HEK293 (cell line): ENCODE results near the gene NFIL3.

Experiments
- CTCF ChIA-PET: fragments of 350-600 bp; formaldehyde crosslinking; extraction: SDS; loops from one replicate; lab custom pipeline; 2021; ENCODE audit warnings: antibody characterized with exemption; lab: Yijun Ruan, JAX
- POLR2A ChIA-PET: fragments of 300-600 bp; formaldehyde crosslinking; extraction: SDS; loops from one replicate; lab custom pipeline; 2020; ENCODE audit warnings: antibody characterized with exemption, inconsistent platforms; lab: Yijun Ruan, JAX
- H3K27ac ChIP-seq: fragments of 200-500 bp; sonication (Bioruptor generic); 2 replicates; pipeline ENCODE4 v1.5.1; 2014; ENCODE audit warnings: low read depth, low read length, control low read depth, inconsistent platforms; ENCODE audit errors: extremely low read depth
- H3K36me3 ChIP-seq, 2 experiments: fragments of 200-500 bp in 1 of 2; sonication (Bioruptor generic) in 1 of 2; 1 replicate in 1 of 2; 2 replicates in 1 of 2; pipeline ENCODE4 v1.5.1; 2014 to 2017; ENCODE audit warnings: inconsistent platforms in 2 of 2, low read length in 2 of 2; ENCODE audit not compliant: control insufficient read depth in 2 of 2, insufficient read depth in 1 of 2
- H3K4me1 ChIP-seq: fragments of 200-500 bp; sonication (Bioruptor generic); 2 replicates; pipeline ENCODE4 v1.5.1; 2014; ENCODE audit warnings: mild to moderate bottlenecking, low read length, inconsistent platforms; ENCODE audit not compliant: control insufficient read depth, insufficient read depth
- H3K4me3 ChIP-seq: 2 replicates; pipeline ENCODE4 v1.5.1; 2011; ENCODE audit warnings: low read depth, mild to moderate bottlenecking, control low read depth, low read length, moderate library complexity
- H3K9me3 ChIP-seq: fragments of 200-500 bp; sonication (Bioruptor generic); 2 replicates; pipeline ENCODE4 v1.5.1; 2014; ENCODE audit warnings: low read depth, low read length, inconsistent platforms; ENCODE audit not compliant: control insufficient read depth, insufficient read depth
- GLIS1 ChIP-seq: fragments of 450-650 bp; formaldehyde crosslinking; IDR thresholded peaks from 2 replicates; pipeline ENCODE4 v1.5.1; 2016; ENCODE audit warnings: missing biosample characterization, missing genetic modification characterization
- MZF1 ChIP-seq: fragments of 450-650 bp; formaldehyde crosslinking; IDR thresholded peaks from 2 replicates; pipeline ENCODE4 v1.5.1; 2017; ENCODE audit warnings: missing biosample characterization, missing genetic modification characterization, borderline replicate concordance
- SP3 ChIP-seq: fragments of 450-650 bp; formaldehyde crosslinking; IDR thresholded peaks from 2 replicates; pipeline ENCODE4 v1.5.1; 2016; ENCODE audit warnings: missing biosample characterization, missing genetic modification characterization
- ZBTB21 ChIP-seq: fragments of 450-650 bp; formaldehyde crosslinking; IDR thresholded peaks from 2 replicates; pipeline ENCODE4 v1.5.1; 2017; ENCODE audit warnings: missing biosample characterization, missing genetic modification characterization
- ZFP41 ChIP-seq: fragments of 450-650 bp; formaldehyde crosslinking; IDR thresholded peaks from 2 replicates; pipeline ENCODE4 v1.5.1; 2016; ENCODE audit warnings: missing biosample characterization, missing genetic modification characterization, borderline replicate concordance
- ZFP69B ChIP-seq: fragments of 450-650 bp; formaldehyde crosslinking; IDR thresholded peaks from 2 replicates; pipeline ENCODE4 v1.5.1; 2016; ENCODE audit warnings: missing biosample characterization, missing genetic modification characterization
- ZNF132 ChIP-seq: fragments of 450-650 bp; formaldehyde crosslinking; IDR thresholded peaks from 2 replicates; pipeline ENCODE4 v1.5.1; 2017; ENCODE audit warnings: missing biosample characterization, missing genetic modification characterization, borderline replicate concordance
- ZNF211 ChIP-seq: fragments of 450-650 bp; formaldehyde crosslinking; IDR thresholded peaks from 2 replicates; pipeline ENCODE4 v1.5.1; 2016; ENCODE audit warnings: low read depth, missing biosample characterization, missing genetic modification characterization
- ZNF214 ChIP-seq: fragments of 450-650 bp; formaldehyde crosslinking; IDR thresholded peaks from 2 replicates; pipeline ENCODE4 v1.5.1; 2017; ENCODE audit warnings: missing biosample characterization, mild to moderate bottlenecking, missing genetic modification characterization, borderline replicate concordance
- ZNF274 ChIP-seq, 2 experiments: fragments of 200-500 bp in 1 of 2; fragments of 450-650 bp in 1 of 2; sonication (Bioruptor generic) in 1 of 2; formaldehyde crosslinking in 1 of 2; IDR thresholded peaks; 2 replicates each; pipeline versions ENCODE4 v1.5.1 to v1.6.1; 2014 to 2016; ENCODE audit warnings: borderline replicate concordance in 1 of 2, inconsistent platforms in 1 of 2, low read length in 1 of 2, missing biosample characterization in 1 of 2, missing genetic modification characterization in 1 of 2
- ZNF366 ChIP-seq: fragments of 450-650 bp; formaldehyde crosslinking; conservative IDR thresholded peaks from 2 replicates; pipeline ENCODE4 v1.5.1; 2016; ENCODE audit warnings: missing biosample characterization, missing genetic modification characterization
- ZNF423 ChIP-seq: fragments of 450-650 bp; formaldehyde crosslinking; IDR thresholded peaks from 2 replicates; pipeline ENCODE4 v1.5.1; 2016; ENCODE audit warnings: missing biosample characterization, missing genetic modification characterization
- ZNF549 ChIP-seq: fragments of 450-650 bp; IDR thresholded peaks from 2 replicates; pipeline ENCODE4 v1.5.1; 2018; ENCODE audit warnings: missing biosample characterization, missing genetic modification characterization, mild to moderate bottlenecking, inconsistent platforms, moderate library complexity
- ZNF623 ChIP-seq: fragments of 450-650 bp; formaldehyde crosslinking; IDR thresholded peaks from 2 replicates; pipeline ENCODE4 v1.5.1; 2016; ENCODE audit warnings: missing biosample characterization, missing genetic modification characterization
- ZNF626 ChIP-seq: fragments of 450-650 bp; sonication (Bioruptor Pico); formaldehyde crosslinking; IDR thresholded peaks from 2 replicates; pipeline ENCODE4 v1.5.1; 2018; ENCODE audit warnings: missing biosample characterization, missing genetic modification characterization, inconsistent platforms
- ZNF660 ChIP-seq: fragments of 450-650 bp; IDR thresholded peaks from 2 replicates; pipeline ENCODE4 v1.5.1; 2018; ENCODE audit warnings: missing biosample characterization, mild to moderate bottlenecking, missing genetic modification characterization
- ZNF670 ChIP-seq: fragments of 450-650 bp; formaldehyde crosslinking; IDR thresholded peaks from 2 replicates; pipeline ENCODE4 v1.5.1; 2016; ENCODE audit warnings: missing biosample characterization, missing genetic modification characterization, low read depth
- ZNF791 ChIP-seq: fragments of 450-650 bp; formaldehyde crosslinking; IDR thresholded peaks from 2 replicates; pipeline ENCODE4 v1.5.1; 2016; ENCODE audit warnings: missing biosample characterization, missing genetic modification characterization
- ZNF792 ChIP-seq: fragments of 450-650 bp; formaldehyde crosslinking; IDR thresholded peaks from 2 replicates; pipeline ENCODE4 v1.5.1; 2016; ENCODE audit warnings: missing biosample characterization, missing genetic modification characterization
- ZXDB ChIP-seq: fragments of 450-650 bp; formaldehyde crosslinking; IDR thresholded peaks from 2 replicates; pipeline ENCODE4 v1.5.1; 2016; ENCODE audit warnings: missing biosample characterization, missing genetic modification characterization
- TF ChIP-seq, protein P1 (sequence below): fragments of 450-650 bp; formaldehyde crosslinking; IDR thresholded peaks from 2 replicates; pipeline ENCODE4 v1.5.1; 2016; ENCODE audit warnings: missing biosample characterization, missing genetic modification characterization
- TF ChIP-seq, protein P2 (sequence below): fragments of 450-650 bp; formaldehyde crosslinking; IDR thresholded peaks from 2 replicates; pipeline ENCODE4 v1.5.1; 2016; ENCODE audit warnings: missing biosample characterization, missing genetic modification characterization
- TF ChIP-seq, protein P3 (sequence below): fragments of 450-650 bp; formaldehyde crosslinking; IDR thresholded peaks from 2 replicates; pipeline ENCODE4 v1.5.1; 2016; ENCODE audit warnings: missing biosample characterization, missing genetic modification characterization
- TF ChIP-seq, protein P4 (sequence below): IDR thresholded peaks from 2 replicates; pipeline ENCODE4 v1.6.1; 2011; ENCODE audit warnings: mild to moderate bottlenecking, low read depth, low read length, borderline replicate concordance

Gene NFIL3

GRCh38 chr9:91407580-91408318, 15.9 kb downstream of the NFIL3 start:
- TF ChIP-seq ZNF132 (tag by site-specific recombination) (no peak), ZNF423 (tag by site-specific recombination) (no peak), ZNF549 (no peak), ZFP69B (tag by site-specific recombination) (no peak), ZNF366 (no peak), ZNF791 (tag by site-specific recombination) (no peak), GLIS1 (no peak), ZNF792 (tag by site-specific recombination) (no peak)
- TF ChIP-seq, protein P1, sequence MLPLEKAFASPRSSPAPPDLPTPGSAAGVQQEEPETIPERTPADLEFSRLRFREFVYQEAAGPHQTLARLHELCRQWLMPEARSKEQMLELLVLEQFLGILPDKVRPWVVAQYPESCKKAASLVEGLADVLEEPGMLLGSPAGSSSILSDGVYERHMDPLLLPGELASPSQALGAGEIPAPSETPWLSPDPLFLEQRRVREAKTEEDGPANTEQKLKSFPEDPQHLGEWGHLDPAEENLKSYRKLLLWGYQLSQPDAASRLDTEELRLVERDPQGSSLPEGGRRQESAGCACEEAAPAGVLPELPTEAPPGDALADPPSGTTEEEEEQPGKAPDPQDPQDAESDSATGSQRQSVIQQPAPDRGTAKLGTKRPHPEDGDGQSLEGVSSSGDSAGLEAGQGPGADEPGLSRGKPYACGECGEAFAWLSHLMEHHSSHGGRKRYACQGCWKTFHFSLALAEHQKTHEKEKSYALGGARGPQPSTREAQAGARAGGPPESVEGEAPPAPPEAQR (tag by site-specific recombination), result no peak
- TF ChIP-seq, all 188 proteins: peak for 0
- Histone ChIP-seq H3K4me3 (no peak overlapping the region), H3K4me1 (no peaks in the 10 kb centered on the region), H3K9me3 (no peaks in the 10 kb centered on the region), H3K36me3 (peaks cover 0 to 24% of the 10 kb centered on the region in 2 experiments; a peak in 1 of 3 replicates), H3K27ac (no peak overlapping the region)
- POLR2A ChIA-PET, result no interaction called here
- CTCF ChIA-PET, result interaction anchor here (0.7 kb wide), 2 partner anchors 406 to 437 kb away, joined by 3 read pairs; no protein-coding TSS in a partner anchor

GRCh38 chr9:91405343-91406077, 18.1 kb downstream of the NFIL3 start:
- no peaks in the 10 kb centered on the region for H3K4me1 ChIP-seq
- POLR2A ChIA-PET, result no interaction called here
- TF ChIP-seq MZF1 (tag by site-specific recombination) (no peak), ZNF670 (tag by site-specific recombination) (no peak), ZBTB21 (tag by site-specific recombination) (no peak)
- TF ChIP-seq, protein P2, sequence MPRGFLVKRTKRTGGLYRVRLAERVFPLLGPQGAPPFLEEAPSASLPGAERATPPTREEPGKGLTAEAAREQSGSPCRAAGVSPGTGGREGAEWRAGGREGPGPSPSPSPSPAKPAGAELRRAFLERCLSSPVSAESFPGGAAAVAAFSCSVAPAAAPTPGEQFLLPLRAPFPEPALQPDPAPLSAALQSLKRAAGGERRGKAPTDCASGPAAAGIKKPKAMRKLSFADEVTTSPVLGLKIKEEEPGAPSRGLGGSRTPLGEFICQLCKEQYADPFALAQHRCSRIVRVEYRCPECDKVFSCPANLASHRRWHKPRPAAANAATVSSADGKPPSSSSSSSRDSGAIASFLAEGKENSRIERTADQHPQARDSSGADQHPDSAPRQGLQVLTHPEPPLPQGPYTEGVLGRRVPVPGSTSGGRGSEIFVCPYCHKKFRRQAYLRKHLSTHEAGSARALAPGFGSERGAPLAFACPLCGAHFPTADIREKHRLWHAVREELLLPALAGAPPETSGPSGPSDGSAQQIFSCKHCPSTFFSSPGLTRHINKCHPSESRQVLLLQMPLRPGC (tag by site-specific recombination), result no peak
- TF ChIP-seq, protein P3, sequence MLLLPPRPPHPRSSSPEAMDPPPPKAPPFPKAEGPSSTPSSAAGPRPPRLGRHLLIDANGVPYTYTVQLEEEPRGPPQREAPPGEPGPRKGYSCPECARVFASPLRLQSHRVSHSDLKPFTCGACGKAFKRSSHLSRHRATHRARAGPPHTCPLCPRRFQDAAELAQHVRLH, result no peak
- TF ChIP-seq, all 188 proteins: peak for 0
- no peaks in the 10 kb centered on the region for H3K9me3 ChIP-seq
- CTCF ChIA-PET, result interaction anchor here (0.7 kb wide), 1 partner anchor 349 kb away, joined by 3 read pairs; no protein-coding TSS in a partner anchor
- no peak overlapping the region for H3K27ac ChIP-seq
- H3K36me3 ChIP-seq, result peaks cover 0 to 19% of the 10 kb centered on the region in 2 experiments; a peak in 1 of 3 replicates
- H3K4me3 ChIP-seq, result no peak overlapping the region

- no peaks in the 10 kb centered on the region for H3K4me1 ChIP-seq
- H3K9me3 ChIP-seq, result no peaks in the 10 kb centered on the region
- no peak overlapping the region for H3K27ac ChIP-seq
- peaks cover 0 to 3% of the 10 kb centered on the region in 2 experiments; a peak in 1 of 3 replicates for H3K36me3 ChIP-seq
- CTCF ChIA-PET, result interaction anchor here (0.7 kb wide), 2 partner anchors 124 to 493 kb away, joined by 3 read pairs; no protein-coding TSS in a partner anchor
- H3K4me3 ChIP-seq, result no peak overlapping the region
- POLR2A ChIA-PET, result no interaction called here
- TF ChIP-seq ZFP69B (tag by site-specific recombination) (no peak), ZNF214 (tag by site-specific recombination) (no peak), ZNF660 (tag by site-specific recombination) (no peak), SP3 (no peak), ZNF623 (tag by site-specific recombination) (no peak), ZFP41 (no peak), ZXDB (tag by site-specific recombination) (no peak), ZNF211 (tag by site-specific recombination) (no peak), ZNF274 (IDR thresholded peaks at IDR 0.05; ENCODE audit: low read length) (no peak), ZNF274 (tag by site-specific recombination; IDR thresholded peaks at IDR 0.05; ENCODE audit: borderline replicate concordance) (no peak), ZNF626 (no peak)
- TF ChIP-seq, protein P4, sequence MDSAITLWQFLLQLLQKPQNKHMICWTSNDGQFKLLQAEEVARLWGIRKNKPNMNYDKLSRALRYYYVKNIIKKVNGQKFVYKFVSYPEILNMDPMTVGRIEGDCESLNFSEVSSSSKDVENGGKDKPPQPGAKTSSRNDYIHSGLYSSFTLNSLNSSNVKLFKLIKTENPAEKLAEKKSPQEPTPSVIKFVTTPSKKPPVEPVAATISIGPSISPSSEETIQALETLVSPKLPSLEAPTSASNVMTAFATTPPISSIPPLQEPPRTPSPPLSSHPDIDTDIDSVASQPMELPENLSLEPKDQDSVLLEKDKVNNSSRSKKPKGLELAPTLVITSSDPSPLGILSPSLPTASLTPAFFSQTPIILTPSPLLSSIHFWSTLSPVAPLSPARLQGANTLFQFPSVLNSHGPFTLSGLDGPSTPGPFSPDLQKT, result no peak
Measured at GRCh38 chr9:91403665-91404543, 19.7 kb downstream of the NFIL3 start.
